H1 (cell line): ENCODE data around the gene CTIF. TPM values are rescaled to one million over a fixed set of nuclear protein-coding genes. Genes with fewer than 3 reads are reported as not detected.

Experiments used
- CTCF ChIA-PET: fragments of 300-600 bp; sonication (Branson Sonifier 250); formaldehyde crosslinking; loops from one replicate; lab custom pipeline; 2021; ENCODE audit not compliant: partially characterized antibody; lab: Charles Lee
- POLR2A ChIA-PET: fragments of 300-600 bp; sonication (Branson Sonifier 250); formaldehyde crosslinking; loops from one replicate; lab custom pipeline; 2021; ENCODE audit warnings: inconsistent platforms; ENCODE audit not compliant: partially characterized antibody; lab: Charles Lee
- DNase-seq, 2 experiments: peaks; one replicate each; pipeline versions ENCODE4 v3.0.0 to v3.0.0-alpha.2; 2010 to 2022; ENCODE audit warnings: low spot score in 2 of 2, low read depth in 1 of 2, mixed read lengths in 1 of 2
- FAIRE-seq: peaks from 2 replicates; lab custom pipeline; 2011; peaks lifted over from hg19 to GRCh38; lab: Jason Lieb, UNC
- H2AFZ ChIP-seq: 2 replicates; pipeline ENCODE4 v1.8.1; 2012; ENCODE audit warnings: low read length, inconsistent platforms
- H2AK5ac ChIP-seq: 2 replicates; pipeline ENCODE4 v1.6.1; 2013; ENCODE audit warnings: low read depth, low read length
- H2BK120ac ChIP-seq: replicated peaks from 2 replicates; pipeline ENCODE3; 2013; ENCODE audit warnings: low read depth, low read length, inconsistent platforms
- H2BK12ac ChIP-seq: 2 replicates; pipeline ENCODE4 v1.6.1; 2013; ENCODE audit warnings: low read depth, low read length
- H2BK15ac ChIP-seq: 2 replicates; pipeline ENCODE4 v1.6.1; 2013; ENCODE audit warnings: low read length
- H2BK20ac ChIP-seq: 2 replicates; pipeline ENCODE4 v1.6.1; 2013; ENCODE audit warnings: low read length
- H2BK5ac ChIP-seq: 2 replicates; pipeline ENCODE4 v1.6.1; 2013; ENCODE audit warnings: low read depth, low read length
- H3K14ac ChIP-seq: 2 replicates; pipeline ENCODE4 v1.6.1; 2013; ENCODE audit warnings: inconsistent platforms; ENCODE audit not compliant: insufficient read length
- H3K18ac ChIP-seq: 2 replicates; pipeline ENCODE4 v1.6.1; 2013; ENCODE audit warnings: low read length; ENCODE audit errors: extremely low read depth
- H3K23ac ChIP-seq: 2 replicates; pipeline ENCODE4 v1.6.1; 2013; ENCODE audit warnings: inconsistent platforms; ENCODE audit not compliant: insufficient read length
- H3K23me2 ChIP-seq: 2 replicates; pipeline ENCODE4 v1.6.1; 2013; ENCODE audit warnings: low read depth, low read length
- H3K27ac ChIP-seq: 2 replicates; pipeline ENCODE4 v1.6.1; 2011; ENCODE audit warnings: low read depth, low read length, inconsistent platforms
- H3K27me3 ChIP-seq, 4 experiments: replicated peaks in 1 of 4; 1 replicate in 1 of 4; 2 replicates in 3 of 4; pipeline versions ENCODE4 v1.6.1 to v1.8.1; 2011 to 2013; ENCODE audit warnings: low read length in 3 of 4, mild to moderate bottlenecking in 3 of 4, inconsistent platforms in 2 of 4, mixed read lengths in 2 of 4, moderate library complexity in 1 of 4; ENCODE audit not compliant: control insufficient read depth in 3 of 4, insufficient read depth in 3 of 4; ENCODE audit errors: extremely low read depth in 1 of 4
- H3K36me3 ChIP-seq, 4 experiments: 2 replicates each; pipeline versions ENCODE4 v1.6.1 to v1.8.1; 2011 to 2013; ENCODE audit warnings: mild to moderate bottlenecking in 4 of 4, low read length in 3 of 4, moderate library complexity in 2 of 4, control low read depth in 1 of 4, inconsistent platforms in 1 of 4; ENCODE audit not compliant: insufficient read depth in 4 of 4, control insufficient read depth in 2 of 4
- H3K4ac ChIP-seq: replicated peaks from 2 replicates; pipeline ENCODE3; 2013; ENCODE audit warnings: low read length, low read depth, mixed read lengths, inconsistent platforms; ENCODE audit not compliant: insufficient read length
- H3K4me1 ChIP-seq, 4 experiments: replicated peaks in 1 of 4; 1 replicate in 1 of 4; 2 replicates in 3 of 4; pipeline versions ENCODE4 v1.6.1 to v1.8.1; 2011 to 2013; ENCODE audit warnings: low read length in 3 of 4, inconsistent platforms in 2 of 4, mixed read lengths in 1 of 4; ENCODE audit not compliant: insufficient read depth in 4 of 4, control insufficient read depth in 3 of 4
- H3K4me2 ChIP-seq, 2 experiments: 2 replicates each; pipeline versions ENCODE4 v1.6.1 to v1.8.1; 2011 to 2013; ENCODE audit warnings: low read depth in 2 of 2, low read length in 2 of 2, control low read depth in 1 of 2, inconsistent platforms in 1 of 2, mild to moderate bottlenecking in 1 of 2; ENCODE audit not compliant: insufficient read depth in 1 of 2
- H3K4me3 ChIP-seq, 4 experiments: fragments of 200-600, 300-600 bp in 1 of 4; sonication (generic), shearing (Covaris generic), sonication (Bioruptor Twin) in 1 of 4; 2 replicates each; pipeline versions ENCODE4 v1.5.1 to v1.8.1; 2011 to 2016; ENCODE audit warnings: low read length in 4 of 4, low read depth in 3 of 4, control low read depth in 2 of 4, inconsistent platforms in 2 of 4, mild to moderate bottlenecking in 2 of 4, mixed read lengths in 1 of 4, moderate library complexity in 1 of 4; ENCODE audit not compliant: insufficient read depth in 2 of 4; ENCODE audit errors: extremely low read depth in 1 of 4
- H3K56ac ChIP-seq: replicated peaks from 2 replicates; pipeline ENCODE3; 2013; ENCODE audit warnings: low read depth, mild to moderate bottlenecking, mixed read lengths, low read length, inconsistent platforms; ENCODE audit not compliant: insufficient read length
- H3K79me1 ChIP-seq: 2 replicates; pipeline ENCODE4 v1.6.1; 2013; ENCODE audit warnings: low read depth, low read length, control low read depth
- H3K79me2 ChIP-seq, 2 experiments: 2 replicates each; pipeline versions ENCODE4 v1.6.1 to v1.8.1; 2012 to 2013; ENCODE audit warnings: low read length in 2 of 2, mild to moderate bottlenecking in 2 of 2, inconsistent platforms in 1 of 2; ENCODE audit not compliant: insufficient read depth in 2 of 2, control insufficient read depth in 1 of 2
- H3K9ac ChIP-seq, 4 experiments: replicated peaks in 1 of 4; 1 replicate in 1 of 4; 2 replicates in 3 of 4; pipeline versions ENCODE4 v1.6.1 to v1.8.1; 2011 to 2013; ENCODE audit warnings: low read depth in 3 of 4, low read length in 3 of 4, control low read depth in 2 of 4, mild to moderate bottlenecking in 2 of 4, moderate library complexity in 2 of 4, inconsistent platforms in 1 of 4; ENCODE audit errors: extremely low read depth in 1 of 4
- H3K9me3 ChIP-seq, 2 experiments: 2 replicates each; pipeline versions ENCODE4 v1.6.1 to v1.8.1; 2012 to 2013; ENCODE audit warnings: mild to moderate bottlenecking in 2 of 2, moderate library complexity in 2 of 2, control low read depth in 1 of 2, inconsistent platforms in 1 of 2, low read depth in 1 of 2, low read length in 1 of 2, mixed read lengths in 1 of 2; ENCODE audit not compliant: insufficient read depth in 2 of 2
- H4K20me1 ChIP-seq, 2 experiments: replicated peaks in 1 of 2; 2 replicates each; pipeline versions ENCODE3 to v1.8.1; 2011 to 2013; ENCODE audit warnings: inconsistent platforms in 2 of 2, low read length in 2 of 2, mild to moderate bottlenecking in 1 of 2; ENCODE audit not compliant: insufficient read depth in 2 of 2, control insufficient read depth in 1 of 2
- H4K5ac ChIP-seq: 2 replicates; pipeline ENCODE4 v1.6.1; 2013; ENCODE audit warnings: low read length, low read depth, mixed read lengths, inconsistent platforms; ENCODE audit not compliant: insufficient read length
- H4K8ac ChIP-seq: 2 replicates; pipeline ENCODE4 v1.8.0; 2013; ENCODE audit warnings: mild to moderate bottlenecking, moderate library complexity, low read length, inconsistent platforms; ENCODE audit not compliant: insufficient read depth; ENCODE audit errors: extremely low read depth
- H4K91ac ChIP-seq: replicated peaks from 2 replicates; pipeline ENCODE3; 2013; ENCODE audit warnings: low read length, mixed read lengths, inconsistent platforms; ENCODE audit not compliant: insufficient read length
- EP300 ChIP-seq, 2 experiments: IDR thresholded peaks; 1 replicate in 1 of 2; 2 replicates in 1 of 2; pipeline ENCODE4 v1.6.1; 2011 to 2012; ENCODE audit warnings: low read depth in 2 of 2, low read length in 2 of 2, mild to moderate bottlenecking in 2 of 2, borderline replicate concordance in 1 of 2, inconsistent platforms in 1 of 2, moderate library complexity in 1 of 2
- WGBS, 2 experiments: shearing (Covaris generic) in 1 of 2; methylation state at CpG; one replicate each; pipeline versions ENCODE4 v1.1.6 to v1.1.7; 2013 to 2015; ENCODE audit warnings: low lambda C conversion rate in 2 of 2, mixed read lengths in 2 of 2, inconsistent platforms in 1 of 2, low coverage in 1 of 2, missing lambda C conversion rate in 1 of 2; ENCODE audit not compliant: insufficient replicate concordance in 2 of 2, insufficient coverage in 1 of 2, insufficient read length in 1 of 2; ENCODE audit errors: extremely low coverage in 1 of 2, missing lambda C conversion rate in 1 of 2; 5-methylcytosine and 5-hydroxymethylcytosine counted together
- polyA plus RNA-seq, 7 experiments: library from polyadenylated mRNA; depleted of rRNA in 3 of 7; stranded (reverse) in 5 of 7; unstranded in 2 of 7; fragments of >200 nt in 5 of 7; fragments of 200-250 nt in 2 of 7; gene quantifications; 1 replicate in 5 of 7; 2 replicates in 1 of 7; 4 replicates in 1 of 7; pipeline versions ENCODE4 v1.2.1 to v1.2.3, GENCODE V29; 2011 to 2013; ENCODE audit warnings: missing spikeins in 2 of 7, mixed read lengths in 2 of 7
- total RNA-seq: library from RNA; stranded (reverse); fragmentation: NEBNext Ultra II Directional; extraction: Animal tissue kit (Norgen Biotek cat#: 25700); gene quantifications from 2 replicates; pipeline ENCODE4 v1.2.1, GENCODE V29; 2021

Gene CTIF
- total and polyA plus RNA-seq, 2 of the 8 experiments (the other 6 are each of a cell fraction or from before 2014, with no cell fraction given) = 9.0 to 17.8 TPM

GRCh38 chr18:48785736-48786454, 247.1 kb downstream of the CTIF start:
- Histone ChIP-seq H2BK15ac (no peak overlapping the region), H3K23me2 (no peaks in the 10 kb centered on the region), H3K14ac (no peak overlapping the region), H2BK5ac (no peak overlapping the region), H3K4me3 (no peak overlapping the region), H2BK20ac (no peak overlapping the region), H3K4me2 (no peak overlapping the region), H3K9me3 (no peaks in the 10 kb centered on the region), H3K27me3 (no peaks in the 10 kb centered on the region), H3K79me1 (no peaks in the 10 kb centered on the region), H3K27ac (no peak overlapping the region), H4K5ac (no peak overlapping the region), H3K4ac (no peak overlapping the region), H2BK120ac (no peak overlapping the region), H3K4me1 (peaks cover 0 to under 1% (median 0%) of the 10 kb centered on the region in 4 experiments; a peak in 2 of 7 replicates), H4K91ac (no peak overlapping the region), H4K20me1 (no peaks in the 10 kb centered on the region), H3K56ac (no peak overlapping the region), H3K23ac (no peak overlapping the region), H4K8ac (no peak overlapping the region), H2BK12ac (no peak overlapping the region), H2AFZ (no peak overlapping the region), H3K79me2 (no peaks in the 10 kb centered on the region), H2AK5ac (no peak overlapping the region), H3K18ac (no peak overlapping the region), H3K9ac (no peak overlapping the region), H3K36me3 (no peaks in the 10 kb centered on the region; a peak in 1 of 8 replicates)
- no peak for TF ChIP-seq EP300 (IDR thresholded peaks at IDR 0.05; ENCODE audit: borderline replicate concordance in 1 of 2, low read depth in 2 of 2, low read length in 2 of 2)
- ChIA-PET POLR2A (no interaction called here), CTCF (interaction anchor here (0.6 to 4.3 kb wide), 14 partner anchors 8 to 559 kb away, joined by 3 to 17 read pairs (median 4); no protein-coding TSS in a partner anchor)
- WGBS, 2 experiments = 88% methylated on average over 12 of the region's 12 CpGs; no CpG with 5 or more reads in 1 of the 2 experiments
- DNase-seq (no peak), FAIRE-seq (no peak)
